Kasumi-1 (cell line): ENCODE data around the gene STPG2.
"Not testable (repeated sequence)": the region's sequence is repeated elsewhere in the genome, so short reads cannot be mapped to it uniquely, and the experiment has no call there.

Source experiments
- DNase-seq, 2 experiments: peaks; one replicate each; lab custom pipeline; 2025; lab: John Stamatoyannopoulos, UW

The STPG2 gene

DNA sequence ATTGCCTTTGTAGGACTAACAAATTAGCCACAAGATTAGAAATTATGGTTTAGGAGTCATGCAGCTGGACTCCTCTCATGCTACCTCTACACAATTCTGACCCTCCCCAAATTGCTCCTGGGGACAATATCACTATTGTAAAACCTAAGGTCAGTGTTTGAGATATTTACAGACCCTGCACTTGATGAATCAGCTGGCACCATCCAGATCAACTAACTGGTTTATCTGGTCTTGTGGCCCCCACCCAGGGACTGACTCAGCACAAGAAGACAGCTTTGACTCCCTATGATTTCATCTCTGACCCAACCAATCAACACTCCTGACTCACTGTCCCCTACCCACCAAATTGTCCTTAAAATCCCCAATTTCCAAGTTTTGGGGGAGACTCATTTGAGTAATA is 192.4 kb downstream of the STPG2 start:
- no peak for DNase-seq

GRCh38 chr4:97942951-97943350 is 200.3 kb downstream of the STPG2 start:
- DNase-seq, result no peak

DNA sequence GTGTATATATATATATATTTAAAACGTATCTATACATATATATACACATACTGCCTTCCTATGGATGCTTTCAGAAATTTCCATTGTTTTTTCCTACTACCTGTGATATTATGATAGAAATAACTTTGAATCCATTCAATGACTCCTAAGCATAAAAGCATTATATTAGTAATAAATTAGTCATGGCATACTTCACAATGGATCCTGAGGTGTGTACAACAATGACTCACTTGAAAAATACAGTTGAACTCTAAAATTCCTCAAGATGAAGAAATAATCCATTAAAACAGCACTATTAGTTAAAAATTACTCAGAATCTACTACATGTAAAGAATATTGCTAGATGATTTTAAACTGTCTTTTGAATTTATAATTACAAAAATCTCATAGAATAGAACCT is 201.1 kb downstream of the STPG2 start:
- DNase-seq, result no peak

GRCh38 chr4:97938141-97938540 is 205.1 kb downstream of the STPG2 start:
- no peak for DNase-seq

GRCh38 chr4:97924341-97924958 is 218.8 kb downstream of the STPG2 start:
- DNase-seq, result no peak

DNA sequence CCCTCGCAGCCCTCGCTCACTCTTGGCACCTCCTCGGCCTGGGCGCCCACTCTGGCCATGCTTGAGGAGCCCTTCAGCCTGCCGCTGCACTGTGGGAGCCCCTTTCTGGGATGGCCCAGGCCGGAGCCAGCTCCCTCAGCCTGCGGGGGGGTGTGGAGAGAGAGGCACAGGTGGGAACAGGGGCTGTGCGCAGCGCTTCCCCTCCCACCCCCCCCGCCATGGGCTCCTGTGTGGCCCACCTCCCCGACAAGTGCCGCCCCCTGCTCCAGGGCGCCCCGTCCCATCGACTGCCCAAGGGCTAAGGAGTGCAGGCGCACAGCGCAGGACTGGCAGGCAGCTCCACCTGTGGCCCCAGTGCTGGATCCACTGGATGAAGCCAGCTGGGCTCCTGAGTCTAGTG is 220.2 kb downstream of the STPG2 start:
- DNase-seq, result no peak

GRCh38 chr4:97917115-97917514 is 226.2 kb downstream of the STPG2 start:
- no peak for DNase-seq

GRCh38 chr4:97912156-97912555 is 231.1 kb downstream of the STPG2 start:
- DNase-seq, result no peak

DNA sequence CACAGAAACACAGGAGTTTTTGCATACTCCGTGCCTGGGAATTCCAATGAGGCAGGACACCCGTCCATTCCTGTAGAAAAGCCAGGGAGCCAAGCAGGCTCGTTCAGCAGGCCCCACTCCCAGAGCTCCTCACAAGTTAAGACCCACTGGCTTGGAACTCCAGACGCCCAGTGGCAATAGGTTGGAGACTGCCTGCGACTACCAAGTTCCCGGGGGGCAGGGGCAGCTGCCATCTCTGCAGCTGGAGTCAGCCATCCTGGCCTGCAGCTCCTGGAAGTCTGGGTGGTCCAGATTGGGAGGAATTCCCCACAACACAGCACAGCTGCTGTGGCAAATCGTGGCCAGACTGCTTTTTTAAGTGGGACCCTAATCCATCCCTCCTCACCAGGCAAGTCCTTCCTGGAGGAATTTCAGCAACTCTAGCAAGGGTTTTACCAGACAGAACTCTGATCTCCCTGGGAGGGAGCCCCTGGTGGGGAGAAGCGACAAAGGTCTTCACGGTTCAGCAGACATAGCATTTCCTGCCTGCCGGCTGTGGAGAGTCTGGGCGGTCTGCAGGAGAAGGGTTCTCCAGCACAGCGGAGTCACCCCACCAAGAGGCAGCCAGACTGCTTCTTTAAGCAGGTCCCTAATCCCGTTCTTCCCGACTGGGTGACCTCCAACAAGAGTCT is 231.9 kb downstream of the STPG2 start:
- DNase-seq, result no peak

DNA sequence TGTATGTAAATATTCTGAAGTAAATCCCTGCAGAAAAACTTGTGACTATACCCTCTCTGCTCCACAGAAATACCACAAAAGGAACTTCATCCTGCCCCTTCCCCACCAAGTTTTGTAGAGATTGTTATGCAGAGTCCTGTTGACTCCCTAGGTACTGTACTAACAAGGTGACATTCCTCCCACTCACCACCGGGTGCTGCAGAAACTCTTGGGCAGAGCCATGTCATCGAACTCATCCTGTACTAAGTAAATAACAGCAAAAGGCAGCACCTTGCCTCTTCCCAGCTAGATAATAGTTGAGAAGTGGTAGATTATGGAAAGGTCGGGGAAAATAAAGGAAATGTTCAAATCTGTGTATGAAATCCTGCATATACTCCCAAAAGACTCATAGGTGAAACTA is 233.3 kb downstream of the STPG2 start:
- DNase-seq, result peak; percentile 51 to 56

GRCh38 chr4:97903436-97904189 is 239.7 kb downstream of the STPG2 start:
- DNase-seq, result not testable (repeated sequence)

DNA sequence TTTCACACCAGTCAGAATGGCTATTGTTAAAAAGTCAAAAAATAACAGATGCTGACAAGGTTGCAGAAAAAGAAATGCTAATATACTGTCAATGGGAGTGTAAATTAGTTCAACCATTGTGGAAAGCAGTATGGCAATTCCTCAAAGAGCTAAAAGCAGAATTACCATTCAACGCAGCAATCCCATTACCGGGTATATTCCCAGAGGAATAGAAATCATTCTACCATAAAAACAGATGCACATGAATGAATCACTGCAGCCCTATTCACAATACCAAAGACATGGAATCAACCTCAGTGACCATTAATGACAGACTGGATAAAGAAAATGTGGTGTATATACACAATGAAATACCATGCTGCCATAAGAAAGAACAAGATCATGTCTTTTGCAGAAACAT is 243.0 kb downstream of the STPG2 start:
- DNase-seq, result no peak

GRCh38 chr4:97892592-97893266 is 250.5 kb downstream of the STPG2 start:
- DNase-seq, result no peak

- no peak for DNase-seq
Measured at GRCh38 chr4:97879942-97880341, 263.3 kb downstream of the STPG2 start.

DNA sequence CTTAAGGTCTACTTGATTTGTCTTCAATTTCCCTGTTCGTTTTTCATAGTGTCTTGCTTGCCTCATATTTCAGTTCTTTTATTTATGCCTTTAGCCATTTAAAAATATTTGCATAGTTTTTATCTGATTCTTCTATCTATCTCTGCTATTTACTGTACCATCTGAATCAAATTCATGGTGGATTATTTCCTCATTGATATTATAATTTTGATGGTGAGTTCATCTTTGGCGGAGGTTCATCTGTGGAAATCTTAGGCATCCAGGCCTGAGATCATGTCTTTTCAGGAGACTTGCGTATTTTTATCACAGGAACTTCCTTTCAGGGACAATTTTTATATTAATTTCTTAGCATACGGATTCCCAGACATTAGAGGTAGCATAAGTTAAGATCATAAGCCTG is 275.2 kb downstream of the STPG2 start:
- no peak for DNase-seq

GRCh38 chr4:97867557-97868091 is 275.7 kb downstream of the STPG2 start:
- no peak for DNase-seq

DNA sequence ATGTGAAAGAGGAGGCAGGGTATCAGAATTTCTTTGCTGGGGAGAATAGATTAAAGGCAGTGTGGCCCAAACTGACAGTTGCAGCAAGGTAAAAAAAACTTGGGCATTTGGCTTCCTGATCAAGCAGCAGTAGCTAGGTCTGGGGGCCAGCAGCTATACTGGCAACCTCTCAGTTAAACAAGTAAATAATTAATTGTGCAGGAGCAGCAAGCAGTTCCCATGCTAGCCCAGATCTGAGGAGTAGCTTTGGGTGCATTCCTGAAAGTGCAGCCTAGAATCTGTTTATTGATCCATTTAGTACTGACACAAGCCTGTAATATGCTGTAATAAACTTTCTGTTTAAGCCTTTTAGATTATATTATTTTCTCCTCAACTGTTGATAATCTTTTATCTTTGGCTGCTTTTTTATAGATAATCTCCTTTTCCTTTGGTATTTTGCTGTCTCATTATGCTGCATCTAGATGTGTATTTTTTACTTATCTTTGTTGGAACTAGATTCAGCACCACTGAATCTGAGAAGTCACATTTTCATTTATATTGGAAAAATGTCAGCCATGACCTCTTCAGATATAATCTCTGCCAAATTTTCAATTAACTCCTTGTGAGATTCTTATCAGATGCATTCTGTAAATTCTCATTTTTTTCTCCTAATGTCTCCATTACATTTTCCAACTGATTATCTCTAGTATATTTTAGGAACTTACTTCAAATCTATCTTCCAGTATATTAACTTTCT is 276.3 kb downstream of the STPG2 start:
- no peak for DNase-seq

DNA sequence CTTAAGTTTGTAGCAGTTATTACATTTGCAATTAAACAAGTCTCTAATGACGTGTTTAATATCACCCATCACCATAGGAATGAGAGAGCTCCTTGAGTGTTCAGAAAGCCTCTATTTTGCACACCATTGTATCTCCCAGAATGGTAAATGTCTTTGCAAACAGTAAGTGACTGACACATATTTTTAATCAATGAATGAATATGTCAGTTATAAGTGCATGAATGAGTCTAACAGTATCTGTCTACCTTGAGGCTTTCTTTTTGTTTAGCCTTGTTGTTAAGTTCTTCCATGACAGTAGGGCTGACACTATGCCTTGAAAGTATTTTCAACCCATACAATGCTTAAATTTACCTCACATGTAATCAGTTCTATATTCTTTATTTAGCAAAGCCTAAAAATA is 292.2 kb downstream of the STPG2 start:
- DNase-seq, result no peak

DNA sequence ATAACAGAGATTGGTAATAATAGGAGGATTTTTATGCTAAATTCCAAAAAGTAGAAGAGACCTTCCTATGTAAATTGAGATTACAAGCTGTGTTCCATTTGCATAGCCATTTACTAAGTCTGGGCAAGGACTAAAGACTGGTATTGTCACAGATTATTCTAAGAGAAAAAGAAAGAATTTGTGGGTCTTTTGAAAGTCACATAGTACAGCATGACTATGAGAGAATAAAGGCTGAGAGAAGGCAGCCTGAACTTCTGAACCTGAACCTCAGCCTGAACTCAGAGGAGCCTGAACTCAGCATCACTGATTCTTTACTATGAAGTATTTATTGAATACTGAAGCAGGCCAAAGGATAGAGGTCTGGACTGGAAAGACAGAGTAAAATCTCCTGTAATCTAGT is 297.5 kb downstream of the STPG2 start:
- DNase-seq, result no peak

DNA sequence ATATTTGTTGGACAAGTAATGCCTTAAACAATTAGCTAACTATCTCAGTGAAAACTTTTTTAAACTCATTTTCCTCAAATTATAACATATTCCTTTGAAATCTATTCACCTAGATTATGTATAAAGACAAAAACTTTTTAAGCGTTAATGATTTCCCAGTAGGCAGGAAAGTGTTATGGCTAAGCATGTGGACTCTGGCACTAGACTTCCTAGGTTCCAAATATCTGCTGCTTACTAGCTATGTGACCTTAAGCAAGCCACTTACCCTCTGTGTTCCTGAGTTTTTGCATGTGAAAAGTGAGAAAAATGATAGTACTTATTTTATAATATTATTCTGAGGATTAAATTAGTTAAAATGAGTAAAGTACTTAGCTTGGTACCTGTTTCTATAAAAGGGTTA is 301.8 kb downstream of the STPG2 start:
- DNase-seq, result no peak

DNA sequence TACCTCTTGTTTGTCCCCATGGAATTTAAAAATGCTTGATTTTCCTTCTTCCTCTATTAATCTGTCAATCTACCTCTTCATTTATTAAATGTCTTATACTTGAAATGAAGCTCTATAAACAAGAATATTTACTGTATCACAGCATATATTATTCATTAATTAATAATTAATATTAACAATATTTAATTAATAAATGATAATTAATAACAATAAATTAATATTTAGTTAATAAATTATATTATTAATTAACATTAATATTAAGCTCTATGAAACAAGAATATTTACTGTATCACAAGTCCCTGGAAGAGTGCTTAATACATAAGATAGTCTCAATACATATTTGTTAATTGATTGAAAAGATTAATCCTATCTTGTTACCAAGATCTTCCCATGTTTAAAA is 306.6 kb downstream of the STPG2 start:
- no peak for DNase-seq

DNA sequence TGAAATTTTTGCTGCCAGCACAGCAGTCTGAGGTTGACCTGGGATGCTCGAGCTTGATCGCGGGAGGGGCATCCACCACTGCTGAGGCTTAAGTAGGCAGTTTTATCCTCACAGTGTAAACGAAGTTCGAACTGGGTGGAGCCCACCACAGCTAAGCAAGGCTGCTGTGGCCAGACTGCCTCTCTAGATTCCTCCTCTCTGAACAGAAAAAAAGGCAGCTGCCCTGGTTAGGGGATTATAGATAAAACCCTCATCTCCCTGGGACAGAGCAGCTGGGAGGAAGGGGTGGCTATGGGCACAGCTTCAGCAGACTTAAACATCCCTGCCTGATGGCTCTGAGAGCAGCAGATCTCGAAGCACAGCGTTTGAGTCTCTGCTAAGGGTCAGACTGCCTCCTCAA is 314.6 kb downstream of the STPG2 start:
- DNase-seq, result no peak
